Measurements from ENCODE around the gene CBLN1.

The CBLN1 gene

GRCh38 chr16:49281480-49281842 is at the start of gene CBLN1:
CBLN1 (minus strand) TSS chr16:49281838; CDS start chr16:49281465, 373 bp downstream.
- in situ Hi-C loops (cut with MboI; ENCODE audit: low sequenced_read_pairs): no loop called here

GRCh38 chr16:49330562-49331201 is 49.0 kb upstream of the CBLN1 start:
- in situ Hi-C loops (cut with MboI; ENCODE audit: low sequenced_read_pairs): loop anchor here (25.0 kb wide), 1 partner anchor 643 kb away; no protein-coding TSS in a partner anchor

- in situ Hi-C loops (cut with MboI; ENCODE audit: low sequenced_read_pairs): loop anchor here (25.0 kb wide), 1 partner anchor 641 kb away; no protein-coding TSS in a partner anchor
Observed at GRCh38 chr16:49328325-49328724, 46.7 kb upstream of the CBLN1 start.

- in situ Hi-C loops (cut with MboI; ENCODE audit: low sequenced_read_pairs): loop anchor here (25.0 kb wide), 1 partner anchor 640 kb away; no protein-coding TSS in a partner anchor
Observed at GRCh38 chr16:49327466-49327865, 45.8 kb upstream of the CBLN1 start.

- in situ Hi-C loops (cut with MboI; ENCODE audit: low sequenced_read_pairs): loop anchor here (25.0 kb wide), 1 partner anchor 637 kb away; no protein-coding TSS in a partner anchor
Observed at GRCh38 chr16:49324703-49325102, 43.1 kb upstream of the CBLN1 start.

GRCh38 chr16:49315602-49316001 is 34.0 kb upstream of the CBLN1 start:
- in situ Hi-C loops (cut with MboI; ENCODE audit: low sequenced_read_pairs): no loop called here

- in situ Hi-C loops (cut with MboI; ENCODE audit: low sequenced_read_pairs): no loop called here
Observed at GRCh38 chr16:49312389-49312985, 30.8 kb upstream of the CBLN1 start.

GRCh38 chr16:49311823-49312222 is 30.2 kb upstream of the CBLN1 start:
- in situ Hi-C loops (cut with MboI; ENCODE audit: low sequenced_read_pairs): no loop called here

- in situ Hi-C loops (cut with MboI; ENCODE audit: low sequenced_read_pairs): no loop called here
Observed at GRCh38 chr16:49307176-49307575, 25.5 kb upstream of the CBLN1 start.

- in situ Hi-C loops (cut with MboI; ENCODE audit: low sequenced_read_pairs): no loop called here
Observed at GRCh38 chr16:49305406-49305805, 23.8 kb upstream of the CBLN1 start.

GRCh38 chr16:49292413-49292812 is 10.8 kb upstream of the CBLN1 start:
- in situ Hi-C loops (cut with MboI; ENCODE audit: low sequenced_read_pairs): no loop called here

GRCh38 chr16:49287572-49287971 is 5.9 kb upstream of the CBLN1 start:
- in situ Hi-C loops (cut with MboI; ENCODE audit: low sequenced_read_pairs): no loop called here

GRCh38 chr16:49284962-49285361 is 3.3 kb upstream of the CBLN1 start:
- in situ Hi-C loops (cut with MboI; ENCODE audit: low sequenced_read_pairs): no loop called here

GRCh38 chr16:49283376-49284049 is 1.9 kb upstream of the CBLN1 start:
- in situ Hi-C loops (cut with MboI; ENCODE audit: low sequenced_read_pairs): no loop called here

- in situ Hi-C loops (cut with MboI; ENCODE audit: low sequenced_read_pairs): no loop called here
Observed at GRCh38 chr16:49282690-49283375, 1.2 kb upstream of the CBLN1 start.

GRCh38 chr16:49281843-49282642 is 405 bp upstream of the CBLN1 start:
- in situ Hi-C loops (cut with MboI; ENCODE audit: low sequenced_read_pairs): no loop called here

GRCh38 chr16:49280841-49281371 is 732 bp downstream of the CBLN1 start:
- in situ Hi-C loops (cut with MboI; ENCODE audit: low sequenced_read_pairs): no loop called here

- in situ Hi-C loops (cut with MboI; ENCODE audit: low sequenced_read_pairs): no loop called here
Observed at GRCh38 chr16:49280105-49280741, 1.4 kb downstream of the CBLN1 start.

- in situ Hi-C loops (cut with MboI; ENCODE audit: low sequenced_read_pairs): no loop called here
Observed at GRCh38 chr16:49278944-49279725, 2.5 kb downstream of the CBLN1 start.

Measured in HL-60/S4 (cell line).